GM12874 (cell line): Measurements from ENCODE around the gene CCL22.

Experiments
- TF ChIP-seq, protein P1 (sequence below): IDR thresholded peaks from 2 replicates; pipeline ENCODE4 v1.5.1; 2011; ENCODE audit warnings: low read depth, mild to moderate bottlenecking, control low read depth, low read length, moderate library complexity; ENCODE audit not compliant: insufficient read depth

CCL22 gene

DNA sequence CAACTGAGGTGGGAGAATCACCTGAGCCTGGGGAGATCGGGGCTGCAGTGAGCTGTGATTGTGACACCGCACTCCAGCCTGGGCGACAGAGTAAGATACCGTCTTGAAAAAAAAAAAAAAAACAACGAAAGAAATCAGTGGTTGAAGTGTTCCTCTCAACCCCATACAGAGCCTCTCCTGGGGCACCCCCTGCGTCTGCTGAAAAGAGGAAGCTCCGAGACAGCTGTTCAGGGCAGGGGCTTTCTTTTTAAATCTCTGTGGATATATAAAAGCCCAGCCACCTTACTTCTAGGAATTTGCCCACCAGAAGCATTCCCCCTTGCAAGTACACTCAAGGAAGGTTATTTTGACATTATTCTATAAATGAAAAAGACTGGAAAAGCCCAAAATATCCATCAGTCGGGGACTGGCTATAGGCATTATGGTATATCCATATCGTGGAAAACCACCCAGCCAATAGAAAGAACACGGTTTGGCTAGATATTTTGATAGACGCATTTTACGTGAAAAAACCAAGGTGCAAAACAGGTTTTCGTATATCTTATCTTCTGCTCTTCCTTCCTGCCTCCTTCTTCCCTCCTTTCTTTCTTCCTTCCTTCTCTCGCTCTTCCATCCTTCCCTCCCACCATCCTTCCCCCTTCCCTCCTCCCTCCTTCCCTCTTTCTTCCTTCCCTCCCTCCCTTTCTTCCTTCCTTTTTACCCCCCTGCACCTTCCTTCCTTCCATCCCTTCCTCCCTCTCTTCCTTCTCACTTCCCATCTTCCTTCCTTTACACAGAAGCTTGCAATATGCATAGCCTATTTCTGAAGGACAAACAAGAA lies 9.2 kb upstream of the CCL22 start:
- TF ChIP-seq, protein P1, sequence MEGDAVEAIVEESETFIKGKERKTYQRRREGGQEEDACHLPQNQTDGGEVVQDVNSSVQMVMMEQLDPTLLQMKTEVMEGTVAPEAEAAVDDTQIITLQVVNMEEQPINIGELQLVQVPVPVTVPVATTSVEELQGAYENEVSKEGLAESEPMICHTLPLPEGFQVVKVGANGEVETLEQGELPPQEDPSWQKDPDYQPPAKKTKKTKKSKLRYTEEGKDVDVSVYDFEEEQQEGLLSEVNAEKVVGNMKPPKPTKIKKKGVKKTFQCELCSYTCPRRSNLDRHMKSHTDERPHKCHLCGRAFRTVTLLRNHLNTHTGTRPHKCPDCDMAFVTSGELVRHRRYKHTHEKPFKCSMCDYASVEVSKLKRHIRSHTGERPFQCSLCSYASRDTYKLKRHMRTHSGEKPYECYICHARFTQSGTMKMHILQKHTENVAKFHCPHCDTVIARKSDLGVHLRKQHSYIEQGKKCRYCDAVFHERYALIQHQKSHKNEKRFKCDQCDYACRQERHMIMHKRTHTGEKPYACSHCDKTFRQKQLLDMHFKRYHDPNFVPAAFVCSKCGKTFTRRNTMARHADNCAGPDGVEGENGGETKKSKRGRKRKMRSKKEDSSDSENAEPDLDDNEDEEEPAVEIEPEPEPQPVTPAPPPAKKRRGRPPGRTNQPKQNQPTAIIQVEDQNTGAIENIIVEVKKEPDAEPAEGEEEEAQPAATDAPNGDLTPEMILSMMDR, result no peak

DNA sequence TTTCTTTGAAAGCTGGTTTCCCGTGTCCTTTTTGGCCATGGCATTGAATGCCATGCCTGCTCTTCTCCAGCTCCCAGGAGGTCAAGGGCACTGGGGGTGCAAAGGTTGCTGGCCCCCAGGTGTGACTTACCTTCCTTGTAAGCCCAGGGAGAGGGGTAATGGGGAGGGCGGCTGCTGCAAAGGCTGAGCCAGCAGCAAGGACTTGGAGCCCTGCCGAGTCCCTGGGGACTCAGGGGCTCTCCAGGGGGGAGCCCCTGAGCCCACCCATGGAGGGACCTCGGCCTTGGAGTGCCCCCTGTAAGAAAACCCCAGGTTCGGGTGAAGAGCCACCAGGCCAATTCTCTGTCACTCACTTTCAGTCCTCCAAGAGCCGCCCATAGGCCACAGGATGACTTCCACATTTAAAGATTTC lies 5.9 kb upstream of the CCL22 start:
- TF ChIP-seq, protein P1, result no peak

- TF ChIP-seq, protein P1, result no peak
Observed at GRCh38 chr16:57354311-57354710, 4.3 kb upstream of the CCL22 start.

GRCh38 chr16:57355898-57356414 lies 2.6 kb upstream of the CCL22 start:
- TF ChIP-seq, protein P1, result no peak

GRCh38 chr16:57356547-57356946 lies 2.0 kb upstream of the CCL22 start:
- TF ChIP-seq, protein P1, result no peak

DNA sequence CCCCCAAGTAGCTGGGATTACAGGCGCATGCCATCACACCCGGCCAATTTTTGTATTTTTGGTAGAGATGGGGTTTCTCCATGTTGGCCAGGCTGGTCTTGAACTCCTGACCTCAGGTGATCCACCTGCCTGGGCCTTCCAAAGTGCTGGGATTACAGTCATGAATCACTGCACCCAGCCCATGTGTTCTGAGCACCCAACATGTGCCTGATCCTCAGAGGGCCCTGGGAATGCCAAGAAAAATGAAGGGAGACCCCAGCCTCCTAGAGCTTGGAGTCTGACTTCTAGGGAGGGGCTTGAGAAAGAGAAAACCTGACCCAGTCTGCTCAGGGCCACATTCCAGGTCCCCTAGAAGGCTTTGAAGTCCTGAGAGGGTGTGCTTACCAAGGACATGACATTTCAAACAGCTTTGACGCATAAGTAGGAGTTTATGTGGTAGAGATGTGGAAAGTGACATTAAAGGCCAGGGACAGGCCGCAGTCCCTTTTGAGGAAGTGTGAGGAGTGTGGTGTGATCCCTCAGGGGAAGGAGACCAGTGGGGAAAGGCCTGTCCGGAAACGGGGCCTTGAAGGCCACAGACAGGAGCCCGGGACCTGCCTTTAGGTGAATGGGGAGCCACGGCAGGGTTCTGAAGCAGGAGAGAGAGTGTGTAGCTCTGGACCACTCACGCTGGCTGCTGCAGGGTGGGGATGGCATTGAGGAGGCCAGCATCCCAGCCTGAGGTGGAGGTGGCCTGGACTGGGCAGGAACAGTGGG lies 1.1 kb upstream of the CCL22 start:
- TF ChIP-seq, protein P1, result no peak

DNA sequence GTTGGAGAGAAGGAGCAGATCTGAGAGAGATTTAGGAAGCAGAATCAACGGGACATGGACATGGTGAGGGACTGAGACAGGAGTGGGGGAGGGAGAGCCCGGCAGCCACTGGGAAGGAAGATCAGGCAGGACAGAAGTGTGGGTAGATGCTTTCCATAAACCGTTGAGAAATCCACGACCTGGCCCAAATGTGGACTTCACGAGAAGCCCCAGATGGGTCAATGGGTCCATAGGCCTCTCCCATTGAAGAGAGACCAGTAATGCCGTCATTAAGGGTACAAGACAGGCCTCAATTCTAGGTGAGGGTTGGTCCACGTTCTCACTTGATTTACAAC lies 530 bp upstream of the CCL22 start:
- TF ChIP-seq, protein P1, result no peak
